Cardiac fibroblast (primary cell): ENCODE measurements around the gene ARFIP1.
"Not testable (repeated sequence)": the region's sequence is repeated elsewhere in the genome, so short reads cannot be mapped to it uniquely, and the experiment has no call there.

Experiments used
- DNase-seq, 2 donors: peaks; one replicate each; pipeline versions ENCODE4 v3.0.0 to v3.0.0-alpha.2; 2010; ENCODE audit warnings: low read depth in 2 of 2
- H3K4me3 ChIP-seq, 2 donors: replicated peaks in 1 of 2; 1 replicate in 1 of 2; 2 replicates in 1 of 2; pipeline ENCODE4 v1.5.1; 2011; ENCODE audit warnings: low read depth in 2 of 2, low read length in 2 of 2, mild to moderate bottlenecking in 2 of 2, moderate library complexity in 1 of 2
- CTCF ChIP-seq: IDR thresholded peaks from one replicate; pipeline ENCODE4 v1.5.1; 2011; ENCODE audit warnings: low read depth, mild to moderate bottlenecking, low read length, inconsistent platforms

Gene ARFIP1

GRCh38 chr4:152864361-152864760, 84.6 kb downstream of the ARFIP1 start:
- DNase-seq = no peak
- H3K4me3 ChIP-seq = no peak overlapping the region
- no peak for TF ChIP-seq CTCF

GRCh38 chr4:152866432-152866993, 86.8 kb downstream of the ARFIP1 start:
- H3K4me3 ChIP-seq, DNase-seq: not testable (repeated sequence)

GRCh38 chr4:152870606-152871005, 90.9 kb downstream of the ARFIP1 start:
- no peak overlapping the region for H3K4me3 ChIP-seq
- no peak for DNase-seq
- TF ChIP-seq CTCF = no peak

DNA sequence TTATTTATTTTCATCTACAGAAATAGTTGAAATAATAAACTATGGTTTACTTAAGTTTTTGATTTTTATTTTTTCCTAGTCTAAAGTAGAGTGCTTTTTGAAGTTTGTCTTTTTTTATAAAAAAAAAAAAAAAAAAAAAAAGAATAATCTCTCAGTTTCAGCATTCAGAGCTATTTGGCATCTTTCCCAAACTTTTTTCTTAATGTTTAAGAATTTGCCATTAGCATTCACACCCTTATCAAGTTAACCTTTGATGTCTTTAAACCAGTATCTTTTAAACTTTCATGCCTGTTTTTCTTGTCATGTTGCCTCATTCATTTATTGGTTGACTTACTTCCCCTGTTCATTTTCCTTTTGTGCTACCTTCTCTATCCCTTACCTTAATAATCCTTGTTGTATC, 95.5 kb downstream of the ARFIP1 start:
- no peak for TF ChIP-seq CTCF
- no peak for DNase-seq
- H3K4me3 ChIP-seq = no peak overlapping the region

DNA sequence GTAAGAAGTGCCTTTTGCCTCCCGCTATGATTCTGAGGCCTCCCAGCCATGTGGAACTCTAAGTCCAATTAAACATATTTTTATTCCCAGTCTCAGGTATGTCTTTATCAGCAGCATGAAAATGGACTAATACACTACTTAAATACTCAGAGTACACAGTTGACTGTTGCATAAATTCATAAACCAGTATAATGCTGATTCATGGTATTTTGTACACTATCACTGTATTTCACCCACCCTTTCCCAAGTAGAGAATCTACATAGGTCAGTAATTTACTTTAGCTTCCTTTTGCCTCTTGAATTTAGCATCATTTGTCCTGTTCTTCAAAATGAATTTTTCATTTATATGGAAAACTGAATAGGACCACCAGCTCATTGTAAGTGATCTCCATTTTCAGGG, 98.1 kb downstream of the ARFIP1 start:
- H3K4me3 ChIP-seq = no peak overlapping the region
- DNase-seq = no peak
- TF ChIP-seq CTCF = no peak

- no peak overlapping the region for H3K4me3 ChIP-seq
- DNase-seq = no peak
- TF ChIP-seq CTCF = no peak
Observed at GRCh38 chr4:152880263-152880662, 100.5 kb downstream of the ARFIP1 start.

DNA sequence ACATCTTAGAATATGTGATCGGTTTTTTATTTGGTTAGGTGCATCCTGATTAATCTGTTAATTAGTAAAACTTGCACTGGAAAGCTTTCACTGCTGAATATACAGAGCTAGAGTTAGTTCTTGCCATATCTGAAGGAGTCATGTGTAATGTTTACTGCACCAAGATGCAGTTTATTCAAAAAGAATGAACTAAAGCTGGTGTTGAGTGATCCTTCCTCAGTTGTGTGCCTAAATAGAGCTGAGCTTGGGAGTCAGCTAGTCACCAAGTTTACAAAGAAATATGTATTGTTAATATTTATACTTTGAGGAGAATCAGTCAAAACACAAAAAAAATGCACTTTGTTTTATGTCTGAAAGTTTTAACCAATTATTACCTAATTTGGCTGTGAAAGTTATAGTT, 102.2 kb downstream of the ARFIP1 start:
- no peak overlapping the region for H3K4me3 ChIP-seq
- no peak for DNase-seq
- no peak for TF ChIP-seq CTCF
